ENCODE results near the gene ZNF428. TPM values are rescaled to one million over a fixed set of nuclear protein-coding genes. Genes with fewer than 3 reads are reported as not detected.

Gene ZNF428
- total and polyA plus RNA-seq, 2 of the 8 experiments (the other 6 are each of a cell fraction or from before 2014, with no cell fraction given): 7.8 to 16.7 TPM

- H2BK5ac ChIP-seq (ENCODE audit: low read depth, low read length): no peak overlapping the region
- WGBS, 2 experiments (ENCODE audit: extremely low coverage in 1 of 2, insufficient coverage in 1 of 2, insufficient read length in 1 of 2, insufficient replicate concordance in 2 of 2, low coverage in 1 of 2, low lambda C conversion rate in 2 of 2, missing lambda C conversion rate in 1 of 2): 81% methylated on average over 7 of the region's 7 CpGs; no CpG with 5 or more reads in 1 of the 2 experiments
- no peaks in the 10 kb centered on the region; the same call in 1 of the 2 replicates for H3K79me1 ChIP-seq (ENCODE audit: low read depth, low read length)
- H3K36me3 ChIP-seq (ENCODE audit: control insufficient read depth in 2 of 4, insufficient read depth in 4 of 4, low read length in 3 of 4): peaks cover 0 to 17% (median 10%) of the 10 kb centered on the region in 4 experiments; a peak in 7 of 8 replicates
- no peak overlapping the region for H2BK20ac ChIP-seq (ENCODE audit: low read length)
- H2BK120ac ChIP-seq (replicated peaks; ENCODE audit: low read depth, low read length): no peak overlapping the region
- no peaks in the 10 kb centered on the region for H3K79me2 ChIP-seq (ENCODE audit: control insufficient read depth in 1 of 2, insufficient read depth in 2 of 2, low read length in 2 of 2)
- TF ChIP-seq E2F6 (IDR thresholded peaks at IDR 0.05) (no peak), POU5F1 (IDR thresholded peaks at IDR 0.05; ENCODE audit: low read depth, low read length) (no peak), NANOG (IDR thresholded peaks at IDR 0.05; ENCODE audit: insufficient read depth, low read depth, low read length, poor library complexity, severe bottlenecking) (no peak), EP300 (IDR thresholded peaks at IDR 0.05; ENCODE audit: borderline replicate concordance in 1 of 2, low read depth in 2 of 2, low read length in 2 of 2) (no peak), EGR1 (IDR thresholded peaks at IDR 0.05; ENCODE audit: borderline replicate concordance, low read depth, low read length) (no peak), RAD21 (IDR thresholded peaks at IDR 0.05 in 1 of 2, conservative IDR thresholded peaks at IDR 0.05 in 1 of 2; ENCODE audit: low read depth in 2 of 2, low read length in 2 of 2) (no peak), CREB1 (IDR thresholded peaks at IDR 0.05) (no peak), RFX5 (IDR thresholded peaks at IDR 0.05; ENCODE audit: borderline replicate concordance, low read depth, low read length) (no peak), JUN (IDR thresholded peaks at IDR 0.05; ENCODE audit: low read depth, low read length) (no peak), SIN3A (conservative IDR thresholded peaks at IDR 0.05 in 1 of 2, IDR thresholded peaks at IDR 0.05 in 1 of 2; ENCODE audit: low read depth in 1 of 2, low read length in 2 of 2) (no peak), KDM5A (IDR thresholded peaks at IDR 0.05; ENCODE audit: low read length) (no peak)
- H4K5ac ChIP-seq (ENCODE audit: insufficient read length, low read depth, low read length): no peak overlapping the region
- no peak overlapping the region for H2AFZ ChIP-seq (ENCODE audit: low read length)
- H3K56ac ChIP-seq (replicated peaks; ENCODE audit: insufficient read length, low read depth, low read length): no peak overlapping the region
- H3K4me1 ChIP-seq (replicated peaks in 1 of 4; ENCODE audit: control insufficient read depth in 3 of 4, insufficient read depth in 4 of 4, low read length in 3 of 4): peaks cover 0 to 11% (median 6%) of the 10 kb centered on the region in 4 experiments; a peak in 5 of 7 replicates
- ChIA-PET CTCF (ENCODE audit: partially characterized antibody) (interaction anchor here (3.1 to 3.3 kb wide), 2 partner anchors 12 to 70 kb away, joined by 12 to 28 read pairs; no protein-coding TSS in a partner anchor), POLR2A (ENCODE audit: partially characterized antibody) (no interaction called here)
- peaks cover 12% of the 10 kb centered on the region; the same call in 1 of the 2 replicates for H3K23me2 ChIP-seq (ENCODE audit: low read depth, low read length)
- H2BK12ac ChIP-seq (ENCODE audit: low read depth, low read length): no peak overlapping the region
- H3K4me3 ChIP-seq (ENCODE audit: extremely low read depth in 1 of 4, insufficient read depth in 2 of 4, low read depth in 3 of 4, low read length in 4 of 4): no peak overlapping the region
- no peak overlapping the region for H3K14ac ChIP-seq (ENCODE audit: insufficient read length)
- H3K27me3 ChIP-seq (replicated peaks in 1 of 4; ENCODE audit: control insufficient read depth in 3 of 4, extremely low read depth in 1 of 4, insufficient read depth in 3 of 4, low read length in 3 of 4): no peaks in the 10 kb centered on the region
- no peak overlapping the region for H2AK5ac ChIP-seq (ENCODE audit: low read depth, low read length)
- no peak overlapping the region for H3K23ac ChIP-seq (ENCODE audit: insufficient read length)
- FAIRE-seq: no peak
- H3K4me2 ChIP-seq (ENCODE audit: insufficient read depth in 1 of 2, low read depth in 2 of 2, low read length in 2 of 2): no peak overlapping the region
- no peaks in the 10 kb centered on the region for H3K9me3 ChIP-seq (ENCODE audit: insufficient read depth in 2 of 2, low read depth in 1 of 2, low read length in 1 of 2)
- no peak overlapping the region for H4K91ac ChIP-seq (replicated peaks; ENCODE audit: insufficient read length, low read length)
- no peak overlapping the region for H3K9ac ChIP-seq (replicated peaks in 1 of 4; ENCODE audit: extremely low read depth in 1 of 4, low read depth in 3 of 4, low read length in 3 of 4)
- peaks cover 0 to 3% of the 10 kb centered on the region in 2 experiments for H4K20me1 ChIP-seq (replicated peaks in 1 of 2; ENCODE audit: control insufficient read depth in 1 of 2, insufficient read depth in 2 of 2, low read length in 2 of 2)
- H2BK15ac ChIP-seq (ENCODE audit: low read length): no peak overlapping the region
- H4K8ac ChIP-seq (ENCODE audit: extremely low read depth, insufficient read depth, low read length): no peak overlapping the region
- H3K27ac ChIP-seq (ENCODE audit: low read depth, low read length): no peak overlapping the region
- no peak overlapping the region for H3K18ac ChIP-seq (ENCODE audit: extremely low read depth, low read length)
- H3K4ac ChIP-seq (replicated peaks; ENCODE audit: insufficient read length, low read depth, low read length): no peak overlapping the region
- no peak for DNase-seq (ENCODE audit: low read depth in 1 of 2, low spot score in 2 of 2)
Observed at GRCh38 chr19:43664018-43664417, 44.6 kb upstream of the ZNF428 start.
